ENCODE results near the gene MFSD2B.
"Not testable (repeated sequence)": the region's sequence is repeated elsewhere in the genome, so short reads cannot be mapped to it uniquely, and the experiment has no call there.

The MFSD2B gene

GRCh38 chr2:24009680-24010476 is at the start of gene MFSD2B:
MFSD2B (plus strand) TSS chr2:24010085; CDS start chr2:24010097, 12 bp downstream.
- DNase-seq = no peak

- DNase-seq = no peak
These were observed 42.0 kb upstream of the MFSD2B start for GRCh38 chr2:23967846-23968245.

DNA sequence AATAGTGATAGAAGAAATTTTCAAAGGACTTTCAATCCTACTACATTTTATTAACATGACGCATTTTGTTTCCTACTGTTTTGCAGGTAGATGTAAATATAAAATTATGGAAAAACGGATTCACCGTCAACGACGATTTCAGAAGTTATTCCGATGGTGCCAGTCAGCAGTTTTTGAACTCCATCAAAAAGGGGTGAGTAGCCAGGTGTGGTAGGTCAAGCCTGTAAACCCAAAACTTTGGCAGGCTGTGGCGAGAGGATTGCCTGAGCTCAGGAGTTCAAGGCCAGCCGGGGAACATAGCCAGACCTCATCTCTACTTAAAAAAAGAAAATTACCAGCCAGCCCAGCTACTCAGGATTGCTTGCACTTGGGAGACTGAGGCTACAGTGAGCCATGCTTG is 33.0 kb upstream of the MFSD2B start:
- DNase-seq = no peak

GRCh38 chr2:23988371-23988770 is 21.5 kb upstream of the MFSD2B start:
- no peak for DNase-seq

GRCh38 chr2:23992931-23993330 is 17.0 kb upstream of the MFSD2B start:
- no peak for DNase-seq

DNA sequence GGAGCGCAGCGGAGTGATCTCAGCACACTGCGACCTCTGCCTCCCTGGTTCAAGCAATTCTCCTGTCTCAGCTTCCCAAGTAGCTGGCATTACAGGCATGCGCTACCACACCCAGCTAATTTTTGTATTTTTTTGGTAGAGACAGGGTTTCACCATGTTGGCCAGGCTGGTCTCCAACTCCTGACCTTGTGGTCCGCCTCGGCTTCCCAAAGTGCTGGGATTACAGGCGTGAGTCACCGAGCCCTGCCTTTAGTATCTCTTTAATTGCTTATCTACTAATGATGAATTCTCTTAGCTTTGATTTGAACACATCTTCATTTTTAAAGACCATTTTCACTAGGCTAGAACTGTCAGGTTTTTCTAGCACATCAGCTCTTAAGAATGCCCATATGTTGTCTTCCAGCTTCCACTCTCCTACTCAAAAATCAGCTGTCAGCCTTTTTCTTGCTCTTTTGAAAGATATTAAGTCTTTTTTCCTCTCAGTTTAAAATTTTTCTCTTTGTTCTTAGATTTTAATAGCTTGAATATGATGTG is 16.1 kb upstream of the MFSD2B start:
- DNase-seq = no peak

DNA sequence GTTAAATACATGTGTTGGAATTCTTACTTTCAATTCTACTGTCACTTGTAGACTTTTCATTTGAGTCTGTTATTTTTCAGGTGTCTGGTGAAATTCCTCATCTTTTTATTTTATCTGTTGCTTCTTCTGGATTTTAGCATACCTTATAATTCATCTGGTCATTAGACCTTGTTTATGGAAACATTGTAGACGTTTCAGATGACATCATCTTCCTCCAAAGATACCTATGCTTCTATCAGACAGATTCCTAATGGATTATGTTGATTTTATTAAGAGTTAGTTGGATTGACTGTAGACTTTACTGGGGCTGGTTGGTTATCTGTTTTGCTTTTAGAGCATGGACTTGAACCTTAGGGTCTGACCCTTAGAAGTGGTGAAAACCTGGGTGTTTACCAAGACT is 15.3 kb upstream of the MFSD2B start:
- DNase-seq = no peak

- no peak for DNase-seq
These were observed 2.2 kb upstream of the MFSD2B start for GRCh38 chr2:24007693-24008092.

- no peak for DNase-seq
These were observed 1.1 kb upstream of the MFSD2B start for GRCh38 chr2:24008672-24009366.

- DNase-seq = no peak
These were observed 562 bp upstream of the MFSD2B start for GRCh38 chr2:24009367-24009679.

DNA sequence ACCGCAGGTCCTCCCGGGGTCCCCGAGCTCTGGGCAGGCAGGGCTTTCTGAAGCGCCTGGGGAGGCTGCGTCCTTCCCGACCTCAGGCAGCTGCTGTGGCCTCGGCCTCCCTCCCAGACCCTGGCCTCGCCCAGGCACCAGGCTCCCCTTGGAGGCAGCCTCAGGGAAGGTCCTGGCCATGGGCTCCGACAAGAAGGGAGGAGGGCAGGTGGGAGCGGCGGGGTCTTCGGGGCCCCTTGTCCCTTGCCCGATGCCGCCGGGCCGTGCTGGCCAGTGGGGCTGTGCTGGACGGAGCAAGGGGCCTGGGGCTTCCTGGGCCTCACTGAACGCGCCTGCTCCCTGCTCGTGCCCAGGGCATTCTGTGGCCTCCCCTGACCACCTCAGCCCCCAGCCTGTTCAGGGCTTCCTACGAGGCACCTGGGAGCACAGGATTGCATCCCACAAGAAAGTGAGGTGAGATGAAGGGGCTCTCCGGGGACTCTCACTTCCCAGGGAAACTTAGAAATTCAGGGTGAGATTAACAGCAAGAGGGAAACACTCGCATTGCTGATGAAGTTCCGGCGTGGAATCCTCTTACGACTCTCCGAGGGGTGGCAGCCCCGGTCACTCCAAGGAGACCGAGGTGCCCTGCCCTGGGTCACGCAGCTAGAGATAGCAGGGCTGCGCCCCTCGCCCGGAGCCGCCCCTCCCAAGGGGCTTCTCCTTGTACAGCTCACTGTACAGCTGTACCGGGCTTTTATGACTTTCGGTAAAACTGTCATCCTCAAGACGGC is 778 bp downstream of the MFSD2B start:
- DNase-seq = no peak

GRCh38 chr2:24011250-24012104 is 1.6 kb downstream of the MFSD2B start:
- no peak for DNase-seq

DNA sequence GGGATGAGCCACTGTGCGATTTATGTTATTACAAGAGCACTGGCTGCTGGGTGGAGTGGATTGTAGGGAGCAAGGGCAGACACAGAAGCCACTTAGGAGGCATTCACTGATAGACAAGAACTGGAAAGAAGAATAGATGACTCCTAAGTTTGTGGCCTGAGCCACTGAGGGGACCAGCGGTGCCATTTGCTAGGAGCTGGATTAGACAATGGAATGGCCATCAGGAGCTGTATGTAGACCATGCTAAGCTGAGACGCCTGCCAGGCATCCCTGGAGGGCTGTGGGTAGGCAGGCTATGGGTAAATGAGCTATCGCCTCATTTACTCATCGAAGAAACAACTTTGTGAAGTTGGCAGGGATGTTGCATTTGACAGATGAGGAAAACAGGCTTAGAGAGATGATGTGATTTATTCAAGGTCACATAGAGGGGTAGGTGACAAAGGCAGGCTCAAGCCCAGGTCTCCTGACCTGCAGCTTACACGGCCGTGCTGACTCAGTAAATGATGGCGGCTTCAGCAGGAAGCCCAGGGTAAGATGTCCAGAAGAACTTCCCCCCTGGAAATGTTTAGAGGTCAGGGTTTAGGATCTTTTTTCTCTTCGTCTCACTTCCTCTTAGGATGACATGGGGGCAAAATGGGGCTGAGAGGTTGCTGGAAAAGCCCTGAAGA is 2.8 kb downstream of the MFSD2B start:
- DNase-seq = no peak

DNA sequence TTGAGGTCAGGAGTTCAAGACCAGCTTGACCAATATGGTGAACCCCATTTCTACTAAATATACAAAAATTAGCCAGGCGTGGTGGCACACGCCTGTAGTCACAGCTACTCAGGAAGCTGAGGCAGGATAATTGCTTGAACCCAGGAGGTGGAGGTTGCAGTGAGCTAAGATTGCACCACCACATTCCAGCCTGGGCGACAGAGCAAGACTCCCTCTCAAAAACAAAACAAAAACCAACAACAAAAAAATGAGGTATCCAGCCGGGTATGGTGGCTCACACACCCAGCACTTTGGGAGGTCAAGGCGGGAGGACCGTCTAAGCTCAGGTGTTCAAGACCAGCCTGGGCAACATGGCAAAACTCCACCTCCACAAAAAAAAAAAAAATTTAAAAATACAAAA is 5.0 kb downstream of the MFSD2B start:
- not testable (repeated sequence) for DNase-seq

DNA sequence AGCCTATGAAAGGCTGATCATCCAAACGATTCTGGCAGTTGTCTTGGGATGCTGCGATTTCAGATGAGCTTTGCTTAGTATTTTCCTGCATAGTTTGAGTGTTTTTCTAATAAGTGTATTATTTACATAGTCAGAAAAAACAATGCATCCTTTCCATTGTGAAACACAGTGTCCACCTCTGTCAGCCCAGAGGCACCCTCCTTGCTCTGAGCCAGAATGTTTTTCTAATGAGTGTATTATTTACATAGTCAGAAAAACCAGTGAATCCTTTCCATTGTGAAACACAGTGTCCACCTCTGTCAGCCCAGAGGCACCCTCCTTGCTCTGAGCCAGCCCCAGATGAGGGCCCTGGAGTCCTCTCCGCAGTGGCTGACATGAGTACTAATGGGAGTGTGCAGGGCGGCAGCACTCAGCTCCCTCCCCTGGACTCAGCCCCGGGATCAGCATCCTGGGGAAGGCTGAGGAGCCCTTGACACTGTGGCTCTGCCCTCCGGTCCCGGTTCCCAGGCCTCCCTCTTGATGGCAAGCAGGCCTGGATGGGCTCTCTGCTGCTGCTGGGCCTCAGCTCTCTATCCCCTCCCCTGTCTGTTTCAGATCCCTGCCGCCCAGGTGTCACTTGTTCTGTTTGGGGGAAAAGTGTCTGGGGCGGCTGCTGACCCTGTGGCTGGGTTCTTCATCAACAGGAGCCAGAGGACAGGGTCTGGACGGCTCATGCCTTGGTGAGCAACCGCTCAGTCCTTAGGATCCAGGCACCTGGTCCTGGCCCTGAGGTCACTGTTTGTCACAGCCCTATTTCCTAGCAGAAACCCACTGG is 5.9 kb downstream of the MFSD2B start:
- no peak for DNase-seq

GRCh38 chr2:24016376-24016761 is 6.5 kb downstream of the MFSD2B start:
- no peak for DNase-seq

DNA sequence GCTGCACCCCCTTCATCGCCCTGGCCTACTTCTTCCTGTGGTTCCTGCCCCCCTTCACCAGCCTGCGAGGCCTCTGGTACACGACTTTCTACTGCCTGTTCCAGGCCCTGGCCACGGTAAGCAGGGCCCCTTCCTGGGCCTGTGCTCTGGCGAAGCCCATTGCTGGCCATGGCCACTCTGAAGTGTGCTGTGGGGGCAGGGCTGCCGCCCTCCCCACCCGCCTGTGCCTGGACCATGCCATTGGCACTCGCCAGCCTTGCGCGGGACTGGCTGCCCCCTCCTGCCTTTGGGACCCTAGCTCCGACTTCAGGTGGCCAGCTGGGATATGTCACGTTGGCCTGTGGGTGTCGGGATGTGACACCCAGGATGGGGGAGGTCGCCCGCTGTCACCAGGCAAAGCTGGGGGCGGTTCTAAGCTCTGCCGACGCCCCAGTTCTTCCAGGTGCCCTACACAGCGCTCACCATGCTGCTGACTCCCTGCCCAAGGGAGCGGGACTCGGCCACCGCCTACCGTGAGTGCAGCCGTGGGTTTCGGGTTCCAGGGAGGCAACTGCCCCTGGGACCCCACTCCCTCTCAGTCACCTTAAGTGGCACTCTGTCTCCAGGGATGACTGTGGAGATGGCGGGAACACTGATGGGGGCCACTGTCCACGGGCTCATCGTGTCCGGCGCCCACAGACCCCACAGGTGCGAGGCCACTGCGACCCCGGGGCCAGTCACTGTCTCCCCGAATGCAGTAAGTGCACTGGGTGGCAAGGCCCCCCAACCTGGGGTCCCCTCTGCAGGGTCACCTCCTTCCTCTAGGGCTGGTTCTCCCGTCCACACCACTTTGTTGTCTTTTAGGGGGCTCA is 7.2 kb downstream of the MFSD2B start:
- DNase-seq = no peak

- no peak for DNase-seq
These were observed 7.8 kb downstream of the MFSD2B start for GRCh38 chr2:24017711-24018110.

GRCh38 chr2:24018241-24018640 is 8.4 kb downstream of the MFSD2B start:
- DNase-seq = no peak

DNA sequence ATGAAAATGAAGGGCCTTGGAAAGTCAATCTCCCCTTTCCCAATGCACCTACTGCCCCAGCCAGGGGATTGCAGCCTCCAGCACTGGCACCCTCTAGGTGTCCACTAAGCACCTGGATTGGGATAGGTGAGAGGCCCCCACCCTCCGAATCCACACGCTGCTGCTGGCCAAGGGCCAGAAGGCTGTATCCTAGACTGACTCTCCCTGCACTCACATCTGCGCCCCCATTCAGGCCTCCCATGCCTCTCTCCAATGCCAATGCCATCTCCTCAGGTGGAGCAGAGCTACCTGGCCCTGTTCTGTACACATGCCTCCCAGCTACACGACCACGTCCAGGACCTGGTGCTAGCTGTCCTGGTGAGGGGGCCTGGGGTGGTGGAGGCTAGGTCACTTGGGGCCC is 9.8 kb downstream of the MFSD2B start:
- DNase-seq = no peak

All from activated CD8-positive, alpha-beta memory T cell treated with anti-CD3 and anti-CD28 coated beads for 24 hours (primary cell).